Fibroblast of lung (primary cell): Measurements from ENCODE around the gene GALNT18. TPM values are rescaled to one million over a fixed set of nuclear protein-coding genes. Genes with fewer than 3 reads are reported as not detected.

Experiments used
- DNase-seq, 2 donors: peaks; one replicate each; pipeline versions ENCODE4 v3.0.0 to v3.0.0-alpha.2; 2010; ENCODE audit warnings: low read depth in 2 of 2
- H2AFZ ChIP-seq: 2 replicates; pipeline ENCODE4 v1.5.1; 2012; ENCODE audit warnings: low read length, control low read depth, inconsistent platforms
- H3K27ac ChIP-seq: 2 replicates; pipeline ENCODE4 v1.5.1; 2011; ENCODE audit warnings: low read length, control low read depth; ENCODE audit not compliant: insufficient read depth
- H3K27me3 ChIP-seq: 2 replicates; pipeline ENCODE4 v1.5.1; 2011; ENCODE audit warnings: mild to moderate bottlenecking, low read length; ENCODE audit not compliant: control insufficient read depth, insufficient read depth
- H3K36me3 ChIP-seq: 2 replicates; pipeline ENCODE4 v1.5.1; 2011; ENCODE audit warnings: low read length; ENCODE audit not compliant: control insufficient read depth, insufficient read depth
- H3K4me1 ChIP-seq: 2 replicates; pipeline ENCODE4 v1.5.1; 2011; ENCODE audit warnings: low read length; ENCODE audit not compliant: control insufficient read depth, insufficient read depth; ENCODE audit errors: extremely low read depth
- H3K4me2 ChIP-seq: 2 replicates; pipeline ENCODE4 v1.5.1; 2011; ENCODE audit warnings: low read length, control low read depth; ENCODE audit not compliant: insufficient read depth; ENCODE audit errors: extremely low read depth
- H3K4me3 ChIP-seq, 4 experiments: fragments of 200-600 bp in 1 of 4; sonication (generic) in 1 of 4; replicated peaks in 1 of 4; 2 replicates each; pipeline ENCODE4 v1.5.1; 2011 to 2016; ENCODE audit warnings: low read length in 4 of 4, low read depth in 3 of 4, mild to moderate bottlenecking in 3 of 4, control low read depth in 2 of 4, inconsistent platforms in 1 of 4, mixed read lengths in 1 of 4; ENCODE audit not compliant: insufficient read depth in 1 of 4; ENCODE audit errors: control extremely low read depth in 1 of 4
- H3K79me2 ChIP-seq: 2 replicates; pipeline ENCODE4 v1.5.1; 2012; ENCODE audit warnings: mild to moderate bottlenecking, low read length, inconsistent platforms; ENCODE audit not compliant: control insufficient read depth, insufficient read depth
- H3K9ac ChIP-seq: 2 replicates; pipeline ENCODE4 v1.5.1; 2011; ENCODE audit warnings: mild to moderate bottlenecking, low read length, control low read depth; ENCODE audit not compliant: insufficient read depth
- H3K9me3 ChIP-seq: 2 replicates; pipeline ENCODE4 v1.5.1; 2012; ENCODE audit warnings: low read depth, low read length; ENCODE audit not compliant: control insufficient read depth, insufficient read depth
- H4K20me1 ChIP-seq: 2 replicates; pipeline ENCODE4 v1.5.1; 2011; ENCODE audit warnings: low read length; ENCODE audit not compliant: control insufficient read depth, insufficient read depth; ENCODE audit errors: extremely low read depth
- CTCF ChIP-seq, 2 donors: IDR thresholded peaks in 1 of 2; conservative IDR thresholded peaks in 1 of 2; 1 replicate in 1 of 2; 2 replicates in 1 of 2; pipeline ENCODE4 v1.5.1; 2011 to 2012; ENCODE audit warnings: low read length in 2 of 2, control low read depth in 1 of 2, inconsistent platforms in 1 of 2, low read depth in 1 of 2, mild to moderate bottlenecking in 1 of 2
- EZH2 ChIP-seq: IDR thresholded peaks from 2 replicates; pipeline ENCODE4 v1.5.1; 2012; ENCODE audit warnings: low read length, control low read depth, mild to moderate bottlenecking; ENCODE audit errors: missing control alignments
- polyA plus RNA-seq, 2 donors: library from polyadenylated mRNA; depleted of rRNA in 1 of 2; stranded (reverse) in 1 of 2; unstranded in 1 of 2; fragments of >200 nt; gene quantifications; 2 replicates each; pipeline ENCODE4 v1.2.1, GENCODE V29; 2011 to 2012; ENCODE audit warnings: missing spikeins in 1 of 2
- total RNA-seq: library from RNA; depleted of rRNA; stranded (reverse); fragments of >200 nt; gene quantifications from 2 replicates; pipeline ENCODE4 v1.2.1, GENCODE V29; 2014

GALNT18 gene
- total and polyA plus RNA-seq, 2 donors (not counting 1 experiment from before 2014, with no cell fraction given): 0.50 to 19.3 TPM

- Histone ChIP-seq H3K4me1 (peaks cover 10% of the 10 kb centered on the region), H3K9me3 (no peaks in the 10 kb centered on the region), H3K9ac (no peak overlapping the region), H3K4me3 (no peak overlapping the region), H3K79me2 (no peaks in the 10 kb centered on the region), H3K27me3 (peaks cover 2% of the 10 kb centered on the region), H4K20me1 (no peaks in the 10 kb centered on the region), H3K27ac (no peak overlapping the region), H2AFZ (no peak overlapping the region), H3K36me3 (no peaks in the 10 kb centered on the region), H3K4me2 (no peak overlapping the region)
- DNase-seq: peak in 1 of 2 donors; percentile 22
- TF ChIP-seq EZH2 (no peak), CTCF (conservative IDR thresholded peaks at IDR 0.05 in 1 of 2, IDR thresholded peaks at IDR 0.05 in 1 of 2; ENCODE audit: low read depth in 1 of 2, low read length in 2 of 2) (no peak)
Measured at GRCh38 chr11:11351042-11351586, 270.7 kb downstream of the GALNT18 start.

GRCh38 chr11:11349870-11350337 is 271.9 kb downstream of the GALNT18 start:
- Histone ChIP-seq H3K4me2 (peak overlapping the region; percentile 26), H3K27ac (no peak overlapping the region), H2AFZ (no peak overlapping the region), H4K20me1 (no peaks in the 10 kb centered on the region), H3K79me2 (no peaks in the 10 kb centered on the region), H3K36me3 (no peaks in the 10 kb centered on the region), H3K27me3 (peaks cover 2% of the 10 kb centered on the region), H3K9ac (no peak overlapping the region), H3K9me3 (no peaks in the 10 kb centered on the region), H3K4me3 (no peak overlapping the region), H3K4me1 (peaks cover 10% of the 10 kb centered on the region)
- TF ChIP-seq EZH2: no peak
- TF ChIP-seq CTCF (conservative IDR thresholded peaks at IDR 0.05 in 1 of 2, IDR thresholded peaks at IDR 0.05 in 1 of 2; ENCODE audit: low read depth in 1 of 2, low read length in 2 of 2): no peak
- DNase-seq: peak; percentile 89 to 90

GRCh38 chr11:11349106-11349825 is 272.5 kb downstream of the GALNT18 start:
- H2AFZ ChIP-seq: no peak overlapping the region
- no peaks in the 10 kb centered on the region for H3K36me3 ChIP-seq
- H3K79me2 ChIP-seq: no peaks in the 10 kb centered on the region
- H4K20me1 ChIP-seq: no peaks in the 10 kb centered on the region
- H3K9ac ChIP-seq: no peak overlapping the region
- H3K9me3 ChIP-seq: no peaks in the 10 kb centered on the region
- TF ChIP-seq EZH2: no peak
- no peak for TF ChIP-seq CTCF (conservative IDR thresholded peaks at IDR 0.05 in 1 of 2, IDR thresholded peaks at IDR 0.05 in 1 of 2; ENCODE audit: low read depth in 1 of 2, low read length in 2 of 2)
- H3K27ac ChIP-seq: no peak overlapping the region
- DNase-seq: peak in 1 of 2 donors; percentile 33
- H3K4me2 ChIP-seq: peak overlapping the region; percentile 26
- no peak overlapping the region for H3K4me3 ChIP-seq
- H3K4me1 ChIP-seq: peaks cover 10% of the 10 kb centered on the region
- peaks cover 2% of the 10 kb centered on the region for H3K27me3 ChIP-seq
